HCT116 (cell line): Measurements from ENCODE around the gene DOCK7. TPM values are rescaled to one million over a fixed set of nuclear protein-coding genes. Genes with fewer than 3 reads are reported as not detected.

Experiments used
- ATAC-seq: fragments of 200-7000 bp; cut with Tn5 transposase; 2 replicates; pipeline ENCODE4 v1.9.1; 2020; ENCODE audit warnings: mild to moderate bottlenecking, moderate library complexity
- BruUV-seq: library from RNA; stranded (reverse); fragments of 400-500 nt; replicated peaks from 2 replicates; lab custom pipeline; 2021; lab: Mats Ljungman, UMichigan
- CTCF ChIA-PET: fragments of 300-600 bp; sonication (Branson Sonifier 250); formaldehyde crosslinking; loops from one replicate; lab custom pipeline; 2021; ENCODE audit warnings: antibody characterized with exemption; lab: Charles Lee
- POLR2A ChIA-PET: fragments of 300-600, 350-600 bp; sonication (Branson Sonifier 250); formaldehyde crosslinking; loops from one replicate; lab custom pipeline; 2021; ENCODE audit warnings: antibody characterized with exemption; lab: Charles Lee
- RAD21 ChIA-PET, 2 experiments: fragments of 300-600 bp; sonication (Branson Sonifier 250); formaldehyde crosslinking; loops; one replicate each; lab custom pipeline; 2023; ENCODE audit warnings: low total read pairs in 2 of 2; ENCODE audit not compliant: uncharacterized antibody in 2 of 2, unreplicated experiment in 2 of 2, low non-redundant PET in 1 of 2; lab: Charles Lee
- DNase-seq: peaks from one replicate; pipeline ENCODE4 v3.0.0-alpha.2; 2010; ENCODE audit warnings: low read depth, low spot score
- H2AFZ ChIP-seq: fragments of 200-600 bp; shearing (Covaris generic), sonication (generic); 2 replicates; pipeline ENCODE4 v1.6.1; 2017; ENCODE audit warnings: low read depth, mixed run types, mixed read lengths, antibody characterized with exemption, low read length; ENCODE audit not compliant: poor library complexity, severe bottlenecking
- H3K27ac ChIP-seq: 2 replicates; pipeline ENCODE4 v1.5.1; 2012; ENCODE audit warnings: low read depth, low read length
- H3K27me3 ChIP-seq: fragments of 200-600 bp; sonication (generic); 2 replicates; pipeline ENCODE4 v1.6.1; 2016; ENCODE audit warnings: mixed run types, low read length, mixed read lengths; ENCODE audit not compliant: insufficient read depth
- H3K36me3 ChIP-seq, 2 experiments: fragments of 200-500 bp in 1 of 2; fragments of 200-600 bp in 1 of 2; sonication (Bioruptor generic) in 1 of 2; sonication (generic) in 1 of 2; 2 replicates each; pipeline versions ENCODE4 v1.5.1 to v1.6.1; 2014 to 2016; ENCODE audit warnings: low read length in 2 of 2, inconsistent platforms in 1 of 2, mixed read lengths in 1 of 2, mixed run types in 1 of 2; ENCODE audit not compliant: insufficient read depth in 2 of 2, control insufficient read depth in 1 of 2
- H3K4me1 ChIP-seq, 2 experiments: fragments of 200-600 bp in 1 of 2; sonication (generic) in 1 of 2; 2 replicates each; pipeline versions ENCODE4 v1.5.1 to v1.6.1; 2012 to 2017; ENCODE audit warnings: low read length in 2 of 2, inconsistent platforms in 1 of 2, mild to moderate bottlenecking in 1 of 2, mixed read lengths in 1 of 2, mixed run types in 1 of 2, moderate library complexity in 1 of 2; ENCODE audit not compliant: insufficient read depth in 2 of 2, control insufficient read depth in 1 of 2
- H3K4me2 ChIP-seq: fragments of 200-600 bp; sonication (generic); 2 replicates; pipeline ENCODE4 v1.6.1; 2017; ENCODE audit warnings: mixed run types, low read length, mixed read lengths
- H3K4me3 ChIP-seq, 2 experiments: fragments of 200-600 bp in 1 of 2; sonication (generic) in 1 of 2; replicated peaks in 1 of 2; 2 replicates each; pipeline ENCODE4 v1.5.1; 2011 to 2016; ENCODE audit warnings: low read length in 2 of 2, control low read depth in 1 of 2, low read depth in 1 of 2, mild to moderate bottlenecking in 1 of 2, mixed read lengths in 1 of 2, mixed run types in 1 of 2
- H3K79me2 ChIP-seq: fragments of 200-600 bp; sonication (generic); 2 replicates; pipeline ENCODE4 v1.6.1; 2017; ENCODE audit warnings: mild to moderate bottlenecking, mixed run types, low read length, moderate library complexity, mixed read lengths; ENCODE audit not compliant: insufficient read depth
- H3K9ac ChIP-seq: fragments of 200-600 bp; sonication (generic); 2 replicates; pipeline ENCODE4 v1.6.1; 2016; ENCODE audit warnings: low read length, mixed read lengths
- H3K9me2 ChIP-seq: fragments of 200-600 bp; sonication (generic), shearing (Covaris generic); 2 replicates; pipeline ENCODE4 v1.6.1; 2017; ENCODE audit warnings: mixed run types, mild to moderate bottlenecking, moderate library complexity; ENCODE audit not compliant: insufficient read depth
- H3K9me3 ChIP-seq, 2 experiments: fragments of 200-500 bp in 1 of 2; fragments of 200-600 bp in 1 of 2; sonication (Bioruptor generic) in 1 of 2; sonication (generic) in 1 of 2; 2 replicates each; pipeline ENCODE4 v1.6.1; 2014 to 2017; ENCODE audit warnings: low read length in 2 of 2, mixed read lengths in 2 of 2, inconsistent platforms in 1 of 2, low read depth in 1 of 2, mild to moderate bottlenecking in 1 of 2, mixed run types in 1 of 2, moderate library complexity in 1 of 2; ENCODE audit not compliant: control insufficient read depth in 1 of 2, insufficient read depth in 1 of 2
- H4K20me1 ChIP-seq: fragments of 200-600 bp; sonication (generic), shearing (Covaris generic); 2 replicates; pipeline ENCODE4 v1.6.1; 2017; ENCODE audit warnings: mixed run types, mild to moderate bottlenecking, moderate library complexity; ENCODE audit not compliant: insufficient read depth
- EGR1 ChIP-seq: IDR thresholded peaks from 2 replicates; pipeline ENCODE4 v1.6.1; 2012; ENCODE audit warnings: low read depth
- EZH2phosphoT487 ChIP-seq: fragments of 200-600 bp; IDR thresholded peaks from 2 replicates; pipeline ENCODE4 v1.6.1; 2018; ENCODE audit warnings: antibody characterized with exemption, borderline replicate concordance
- FOSL1 ChIP-seq: IDR thresholded peaks from 2 replicates; pipeline ENCODE4 v1.6.1; 2012; ENCODE audit warnings: low read depth
- POLR2AphosphoS5 ChIP-seq: IDR thresholded peaks from 2 replicates; pipeline ENCODE4 v1.6.1; 2011; ENCODE audit warnings: mild to moderate bottlenecking, low read depth, low read length, moderate library complexity
- REST ChIP-seq: IDR thresholded peaks from 2 replicates; pipeline ENCODE4 v1.6.1; 2012; ENCODE audit warnings: low read depth
- ZBTB33 ChIP-seq: IDR thresholded peaks from 2 replicates; pipeline ENCODE4 v1.6.1; 2011; ENCODE audit warnings: mild to moderate bottlenecking, low read length, moderate library complexity; ENCODE audit not compliant: insufficient replicate concordance; ENCODE audit errors: extremely low read depth
- intact Hi-C: fragments of 100-400 bp; cut with micrococcal nuclease; formaldehyde crosslinking; loops from 2 replicates; pipeline ENCODE4 v1.10.0; 2022
- total RNA-seq: library from RNA; stranded (reverse); gene quantifications from one replicate; pipeline ENCODE4 v1.2.1, GENCODE V29; 2021; ENCODE audit not compliant: unreplicated experiment

Gene DOCK7
- total RNA-seq, 1 experiment from 2014 or later = 49.0 TPM

- peak; percentile 58; the same call in 1 of the 2 replicates for ATAC-seq
- intact Hi-C loops = no loop called here
- H3K27me3 ChIP-seq = no peaks in the 10 kb centered on the region
- H4K20me1 ChIP-seq = no peaks in the 10 kb centered on the region
- TF ChIP-seq ZBTB33 (no peak), EZH2phosphoT487 (no peak), REST (no peak), POLR2AphosphoS5 (no peak), FOSL1 (no peak), EGR1 (no peak)
- TF ChIP-seq, all 23 proteins: peak for 0
- RAD21 ChIA-PET = no interaction called here
- no peak overlapping the region for H3K9ac ChIP-seq
- POLR2A ChIA-PET = no interaction called here
- H3K9me3 ChIP-seq = no peaks in the 10 kb centered on the region
- BruUV-seq = no TSS peak
- peaks cover 8 to 11% of the 10 kb centered on the region in 2 experiments for H3K4me1 ChIP-seq
- peak; percentile 8 for DNase-seq
- H3K9me2 ChIP-seq = no peaks in the 10 kb centered on the region
- H2AFZ ChIP-seq = no peak overlapping the region
- H3K4me2 ChIP-seq = peak overlapping the region; percentile 39
- CTCF ChIA-PET = no interaction called here
- no peak overlapping the region for H3K4me3 ChIP-seq
- 0 out of 4 replicates have a peak, but pooled peaks cover 0 to 3% of the 10 kb centered on the region in 2 experiments for H3K36me3 ChIP-seq
- H3K79me2 ChIP-seq = no peaks in the 10 kb centered on the region
- no peak overlapping the region for H3K27ac ChIP-seq
Observed at GRCh38 chr1:62621907-62622306, 66.3 kb downstream of the DOCK7 start.
